ENCODE measurements around the gene PLD5.

- TF ChIP-seq CTCF (IDR thresholded peaks at IDR 0.05; ENCODE audit: low read depth, low read length, missing input control) (no peak), ZBTB33 (IDR thresholded peaks at IDR 0.05) (no peak), REST (IDR thresholded peaks at IDR 0.05) (no peak), TAF1 (conservative IDR thresholded peaks at IDR 0.05) (no peak)
These were observed 468.7 kb downstream of the PLD5 start for GRCh38 chr1:242055749-242056320.

Measured in liver (tissue), 3 donors.